Smooth muscle cell (in vitro differentiated cells): ENCODE measurements around the gene SPATA46. TPM values are rescaled to one million over a fixed set of nuclear protein-coding genes. Genes with fewer than 3 reads are reported as not detected.

Experiments used
- DNase-seq: peaks from one replicate; lab custom pipeline; 2025; ENCODE audit not compliant: unreplicated experiment; lab: John Stamatoyannopoulos, UW
- H2AFZ ChIP-seq: fragments of 200-600 bp; sonication (generic); 2 replicates; pipeline ENCODE4 v1.6.0; 2016; ENCODE audit warnings: antibody characterized with exemption, low read depth, mild to moderate bottlenecking
- H3F3A ChIP-seq: fragments of 200-600 bp; sonication (generic); 2 replicates; pipeline ENCODE4 v1.6.0; 2017; ENCODE audit warnings: antibody characterized with exemption, low read depth
- H3K27ac ChIP-seq: fragments of 200-600 bp; sonication (generic); 2 replicates; pipeline ENCODE4 v1.5.1; 2016; ENCODE audit warnings: low read depth, mild to moderate bottlenecking
- H3K27me3 ChIP-seq: fragments of 200-600 bp; sonication (generic); 2 replicates; pipeline ENCODE4 v1.6.1; 2016; ENCODE audit warnings: low read depth, mild to moderate bottlenecking
- H3K36me3 ChIP-seq: fragments of 200-600 bp; sonication (generic); 2 replicates; pipeline ENCODE4 v1.5.1; 2016; ENCODE audit warnings: low read depth
- H3K4me1 ChIP-seq: fragments of 200-600 bp; sonication (generic); 2 replicates; pipeline ENCODE4 v1.5.1; 2016; ENCODE audit warnings: low read depth
- H3K4me2 ChIP-seq: fragments of 200-600 bp; sonication (generic); 2 replicates; pipeline ENCODE4 v1.6.0; 2016; ENCODE audit warnings: mild to moderate bottlenecking
- H3K4me3 ChIP-seq: fragments of 200-600 bp; sonication (generic); 2 replicates; pipeline ENCODE4 v1.5.1; 2016; ENCODE audit warnings: mild to moderate bottlenecking
- H3K79me2 ChIP-seq: fragments of 200-600 bp; sonication (generic); 2 replicates; pipeline ENCODE4 v1.6.0; 2016; ENCODE audit warnings: low read depth, mild to moderate bottlenecking
- H3K9ac ChIP-seq: fragments of 200-600 bp; sonication (generic); 2 replicates; pipeline ENCODE4 v1.6.0; 2016; ENCODE audit warnings: low read depth
- H3K9me3 ChIP-seq: fragments of 200-600 bp; sonication (generic); replicated peaks from 2 replicates; pipeline ENCODE4 v1.5.1; 2016; ENCODE audit warnings: low read depth
- H4K20me1 ChIP-seq: fragments of 200-600 bp; sonication (generic); 2 replicates; pipeline ENCODE4 v1.6.0; 2016; ENCODE audit warnings: low read depth
- CTCF ChIP-seq: fragments of 200-600 bp; sonication (generic); IDR thresholded peaks from 2 replicates; pipeline ENCODE4 v1.5.1; 2017; ENCODE audit warnings: borderline replicate concordance, mild to moderate bottlenecking, antibody characterized with exemption; ENCODE audit not compliant: insufficient read depth, poor library complexity, severe bottlenecking
- WGBS: methylation state at CpG from one replicate; pipeline ENCODE4 v1.1.7; 2016; ENCODE audit warnings: low lambda C conversion rate; 5-methylcytosine and 5-hydroxymethylcytosine counted together
- polyA plus RNA-seq: library from polyadenylated mRNA; unstranded; fragments of >200 nt; fragmentation: Nextera tagmentation; extraction: Ambion mirVana; gene quantifications from 2 replicates; pipeline ENCODE4 v1.2.1, GENCODE V29; 2016
- total RNA-seq: library from RNA; depleted of rRNA; stranded (reverse); fragments of >200 nt; gene quantifications from 2 replicates; pipeline ENCODE4 v1.2.3, GENCODE V29; 2014

The SPATA46 gene
- total and polyA plus RNA-seq, 2 experiments from 2014 or later: not detected

- Histone ChIP-seq H3K79me2 (no peaks in the 10 kb centered on the region), H2AFZ (no peak overlapping the region), H3K36me3 (no peaks in the 10 kb centered on the region), H3K4me1 (peaks cover 41% of the 10 kb centered on the region), H4K20me1 (no peaks in the 10 kb centered on the region), H3F3A (no peaks in the 10 kb centered on the region), H3K27me3 (no peaks in the 10 kb centered on the region), H3K9ac (no peak overlapping the region), H3K4me2 (no peak overlapping the region), H3K9me3 (no peaks in the 10 kb centered on the region), H3K27ac (no peak overlapping the region), H3K4me3 (no peak overlapping the region)
- 83% methylated on average over 9 of the region's 9 CpGs for WGBS
- no peak for DNase-seq
- TF ChIP-seq CTCF: no peak
Observed at GRCh38 chr1:162389971-162390370, 13.3 kb upstream of the SPATA46 start.

GRCh38 chr1:162389021-162389818 lies 12.6 kb upstream of the SPATA46 start:
- H3K9ac ChIP-seq: no peak overlapping the region
- no peak for TF ChIP-seq CTCF
- no peaks in the 10 kb centered on the region for H3K36me3 ChIP-seq
- no peaks in the 10 kb centered on the region for H4K20me1 ChIP-seq
- no peak for DNase-seq
- no peaks in the 10 kb centered on the region for H3K79me2 ChIP-seq
- no peak overlapping the region for H3K4me2 ChIP-seq
- H3F3A ChIP-seq: no peaks in the 10 kb centered on the region
- no peaks in the 10 kb centered on the region for H3K9me3 ChIP-seq
- H3K27ac ChIP-seq: no peak overlapping the region
- H3K4me1 ChIP-seq: peaks cover 41% of the 10 kb centered on the region
- WGBS: 61% methylated on average over 11 of the region's 11 CpGs
- H2AFZ ChIP-seq: no peak overlapping the region
- no peak overlapping the region for H3K4me3 ChIP-seq
- no peaks in the 10 kb centered on the region for H3K27me3 ChIP-seq

GRCh38 chr1:162388615-162389014 lies 12.0 kb upstream of the SPATA46 start:
- Histone ChIP-seq H3K79me2 (no peaks in the 10 kb centered on the region), H3K27me3 (no peaks in the 10 kb centered on the region), H3K27ac (no peak overlapping the region), H3F3A (no peaks in the 10 kb centered on the region), H3K9me3 (no peaks in the 10 kb centered on the region), H3K36me3 (no peaks in the 10 kb centered on the region), H3K4me1 (peaks cover 41% of the 10 kb centered on the region), H3K4me2 (no peak overlapping the region), H2AFZ (no peak overlapping the region), H4K20me1 (no peaks in the 10 kb centered on the region), H3K4me3 (no peak overlapping the region), H3K9ac (no peak overlapping the region)
- DNase-seq: no peak
- no peak for TF ChIP-seq CTCF
- 95% methylated on average over 5 of the region's 5 CpGs for WGBS
